Measurements from ENCODE around the gene DYRK1A. TPM values are rescaled to one million over a fixed set of nuclear protein-coding genes. Genes with fewer than 3 reads are reported as not detected.

DYRK1A gene
- total RNA-seq, 4 donors from 2014 or later: 71.5 to 116 (median 90.9) TPM

DNA sequence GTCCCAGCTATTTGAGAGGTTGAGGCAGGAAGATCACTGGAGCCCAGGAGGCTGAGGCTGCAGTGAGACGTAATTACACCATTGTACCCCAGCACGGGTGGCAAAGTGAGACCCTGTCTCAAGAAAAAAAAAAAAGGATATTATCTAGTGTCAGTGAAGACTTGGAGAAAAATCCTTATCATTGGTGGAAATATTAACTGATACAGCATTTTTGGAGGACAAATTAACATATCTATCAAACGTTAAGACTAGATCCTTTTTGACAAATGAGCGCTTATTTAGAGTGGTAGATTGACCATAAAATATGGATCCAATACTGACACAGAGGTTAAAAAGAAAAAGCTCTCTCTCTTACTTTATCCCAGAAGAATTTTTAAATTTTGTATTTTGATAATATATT, 35.2 kb upstream of the DYRK1A start:
- Histone ChIP-seq H3K4me3 (no peak overlapping the region), H3K27ac (no peak overlapping the region), H3K27me3 (no peaks in the 10 kb centered on the region), H3K9me3 (no peaks in the 10 kb centered on the region), H3K4me1 (no peaks in the 10 kb centered on the region), H3K36me3 (no peaks in the 10 kb centered on the region)
- in situ Hi-C loops (cut with MboI; ENCODE audit: low pct_ligation_motif_present in 1 of 4, low pct_unique_long_range_greater_than_20kb in 1 of 4, low sequenced_read_pairs in 3 of 4) (no loop called here), intact Hi-C loops (cut with DNase I; ENCODE audit: low total_unique reads) (no loop called here)
- DNase-seq: no peak
- WGBS, 2 donors (ENCODE audit: low coverage in 1 of 2): 79 to 88% methylated on average over 3 to 4 of the region's 4 CpGs
- TF ChIP-seq POLR2A (IDR thresholded peaks at IDR 0.05): no peak
- TF ChIP-seq EP300 (IDR thresholded peaks at IDR 0.05; ENCODE audit: low read depth): no peak
- TF ChIP-seq CTCF (IDR thresholded peaks at IDR 0.05): no peak
- TF ChIP-seq POLR2AphosphoS5 (IDR thresholded peaks at IDR 0.05): no peak

DNA sequence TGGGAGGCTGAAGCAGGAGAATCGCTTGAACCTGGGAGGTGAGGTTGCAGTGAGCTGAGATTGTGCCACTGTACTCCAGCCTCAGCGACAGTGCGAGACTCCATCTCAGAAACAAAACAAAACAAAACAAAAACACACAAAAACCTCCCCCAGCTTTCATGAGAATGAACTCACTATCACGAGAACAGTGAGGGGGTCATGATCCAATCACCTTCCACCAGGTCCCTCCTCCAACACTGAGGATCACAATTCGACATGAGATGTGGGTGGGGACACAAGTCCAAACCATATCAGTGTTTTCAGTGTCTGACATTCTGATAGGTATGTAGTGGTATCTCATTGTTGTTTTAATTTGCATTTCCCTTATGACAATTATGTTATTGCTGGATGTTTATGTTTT, 31.5 kb upstream of the DYRK1A start:
- WGBS, 2 donors (ENCODE audit: low coverage in 1 of 2): 83 to 87% methylated on average over 1 to 5 of the region's 5 CpGs
- no peak for DNase-seq
- no peak for TF ChIP-seq POLR2A (IDR thresholded peaks at IDR 0.05)
- TF ChIP-seq POLR2AphosphoS5 (IDR thresholded peaks at IDR 0.05): no peak
- no peak for TF ChIP-seq CTCF (IDR thresholded peaks at IDR 0.05)
- no peak for TF ChIP-seq EP300 (IDR thresholded peaks at IDR 0.05; ENCODE audit: low read depth)
- Histone ChIP-seq H3K4me1 (peaks cover 0 to 16% (median 5%) of the 10 kb centered on the region in 4 donors), H3K9me3 (no peaks in the 10 kb centered on the region), H3K27me3 (no peaks in the 10 kb centered on the region), H3K4me3 (no peak overlapping the region), H3K36me3 (no peaks in the 10 kb centered on the region), H3K27ac (no peak overlapping the region)
- in situ Hi-C loops (cut with MboI; ENCODE audit: low pct_ligation_motif_present in 1 of 4, low pct_unique_long_range_greater_than_20kb in 1 of 4, low sequenced_read_pairs in 3 of 4): no loop called here
- intact Hi-C loops (cut with DNase I; ENCODE audit: low total_unique reads): no loop called here

DNA sequence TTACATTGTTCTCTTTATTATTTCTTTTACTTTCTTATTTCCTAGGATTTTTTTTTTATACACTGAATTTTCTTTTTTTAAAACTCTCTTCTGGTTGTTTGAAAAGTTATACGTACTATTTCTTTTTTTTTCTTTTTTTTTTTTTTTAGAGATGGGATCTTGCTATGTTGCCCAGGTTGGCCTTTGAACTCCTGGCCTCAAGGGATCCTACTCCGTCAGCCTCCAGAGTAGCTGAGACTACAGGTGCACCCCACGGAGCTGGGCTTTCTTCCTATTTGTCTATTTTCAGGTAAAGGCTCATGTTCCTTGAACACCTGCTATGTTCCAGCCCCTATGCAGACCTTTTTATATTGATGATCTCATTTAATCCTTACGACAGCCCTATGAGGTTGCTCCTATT, 29.4 kb upstream of the DYRK1A start:
- intact Hi-C loops (cut with DNase I; ENCODE audit: low total_unique reads) (no loop called here), in situ Hi-C loops (cut with MboI; ENCODE audit: low pct_ligation_motif_present in 1 of 4, low pct_unique_long_range_greater_than_20kb in 1 of 4, low sequenced_read_pairs in 3 of 4) (no loop called here)
- WGBS, 2 donors (ENCODE audit: low coverage in 1 of 2): 93% methylated on average over 4 of the region's 4 CpGs
- DNase-seq: no peak
- no peaks in the 10 kb centered on the region for H3K9me3 ChIP-seq
- no peaks in the 10 kb centered on the region for H3K36me3 ChIP-seq
- H3K4me3 ChIP-seq: no peak overlapping the region
- no peak for TF ChIP-seq POLR2AphosphoS5 (IDR thresholded peaks at IDR 0.05)
- no peaks in the 10 kb centered on the region for H3K27me3 ChIP-seq
- H3K27ac ChIP-seq: no peak overlapping the region
- H3K4me1 ChIP-seq: peaks cover 0 to 16% (median 5%) of the 10 kb centered on the region in 4 donors

DNA sequence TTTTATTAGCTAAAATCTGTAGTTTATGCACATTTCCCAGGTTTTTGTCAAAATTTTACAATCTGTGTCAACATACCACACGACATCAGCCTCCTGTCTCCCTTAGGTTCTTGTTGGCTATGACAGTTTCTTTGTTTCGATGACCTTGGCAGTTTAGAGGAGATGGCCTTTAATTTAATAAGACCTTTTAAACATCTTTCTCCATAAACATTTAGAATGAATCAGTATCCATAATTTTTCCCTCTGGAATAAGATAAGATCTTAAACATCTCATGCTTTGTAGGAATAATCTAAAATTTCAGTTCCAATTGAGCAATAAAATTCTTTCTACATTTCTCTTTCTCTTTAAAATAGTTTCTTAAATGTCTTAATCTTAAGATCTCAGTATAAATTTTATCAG, 28.7 kb upstream of the DYRK1A start:
- H3K27ac ChIP-seq: peak overlapping the region in 2 of 4 donors; percentile 59 to 76

More for the DNA sequence above, 28.7 kb upstream of the DYRK1A start:
- intact Hi-C loops (cut with DNase I; ENCODE audit: low total_unique reads) (no loop called here), in situ Hi-C loops (cut with MboI; ENCODE audit: low pct_ligation_motif_present in 1 of 4, low pct_unique_long_range_greater_than_20kb in 1 of 4, low sequenced_read_pairs in 3 of 4) (no loop called here)
- no peaks in the 10 kb centered on the region for H3K27me3 ChIP-seq
- WGBS, 2 donors (ENCODE audit: low coverage in 1 of 2): 78 to 91% methylated on average over 2 of the region's 2 CpGs
- H3K4me3 ChIP-seq: no peak overlapping the region
- no peaks in the 10 kb centered on the region for H3K36me3 ChIP-seq
- no peaks in the 10 kb centered on the region for H3K9me3 ChIP-seq
- H3K4me1 ChIP-seq: peaks cover 0 to 16% (median 5%) of the 10 kb centered on the region in 4 donors
- no peak for DNase-seq
- TF ChIP-seq POLR2A (IDR thresholded peaks at IDR 0.05) (no peak), CTCF (IDR thresholded peaks at IDR 0.05) (no peak), EP300 (IDR thresholded peaks at IDR 0.05; ENCODE audit: low read depth) (no peak), POLR2AphosphoS5 (IDR thresholded peaks at IDR 0.05) (no peak)

Measured in transverse colon (tissue), 4 donors.